AG04450 (cell line): ENCODE results near the gene ZNF57. TPM values are rescaled to one million over a fixed set of nuclear protein-coding genes. Genes with fewer than 3 reads are reported as not detected.
A peak's percentile ranks its signal among the peaks of the same experiment; 100 is the strongest.

Source experiments
- CTCF ChIA-PET: fragments of 300-600, 350-600 bp; formaldehyde crosslinking; extraction: SDS; loops from one replicate; lab custom pipeline; 2022; ENCODE audit warnings: antibody characterized with exemption, inconsistent platforms; lab: Charles Lee
- POLR2A ChIA-PET: fragments of 350-600 bp; formaldehyde crosslinking; extraction: SDS; loops from one replicate; lab custom pipeline; 2021; ENCODE audit warnings: antibody characterized with exemption, inconsistent platforms; lab: Yijun Ruan, JAX
- DNase-seq: peaks from one replicate; pipeline ENCODE4 v3.0.0-alpha.2; 2011; ENCODE audit warnings: low read depth, low spot score
- H3K27ac ChIP-seq: one replicate; pipeline ENCODE4 v1.5.1; 2012; ENCODE audit warnings: low read depth, low read length, control low read depth
- H3K27me3 ChIP-seq: one replicate; pipeline ENCODE4 v1.6.0; 2012; ENCODE audit warnings: low read length; ENCODE audit not compliant: control insufficient read depth, insufficient read depth
- H3K4me3 ChIP-seq: 2 replicates; pipeline ENCODE4 v1.5.1; 2011; ENCODE audit warnings: mild to moderate bottlenecking, low read depth, low read length, control low read depth
- H3K9me3 ChIP-seq: 2 replicates; pipeline ENCODE4 v1.5.1; 2012; ENCODE audit warnings: low read length; ENCODE audit not compliant: control insufficient read depth, insufficient read depth
- CTCF ChIP-seq: IDR thresholded peaks from 2 replicates; pipeline ENCODE4 v1.5.1; 2011; ENCODE audit warnings: low read depth, low read length, control low read depth, inconsistent platforms
- polyA minus RNA-seq: library from RNA; depleted of rRNA, polyadenylated mRNA; stranded (reverse); fragments of >200 nt; gene quantifications from 2 replicates; pipeline ENCODE4 v1.2.3, GENCODE V29; 2011; rRNA and poly(A)+ RNA removed
- polyA plus RNA-seq: library from polyadenylated mRNA; depleted of rRNA; stranded (reverse); fragments of >200 nt; gene quantifications from 2 replicates; pipeline ENCODE4 v1.2.3, GENCODE V29; 2011; rRNA removed

The ZNF57 gene
- polyA plus RNA-seq (2.3 and 2.4 TPM in 2 replicates), polyA minus RNA-seq (4.0 and 5.9 TPM in 2 replicates)

- Histone ChIP-seq H3K4me3 (peak within 1 kb of the TSS; percentile 95), H3K27ac (peak within 1 kb of the TSS; percentile 52), H3K9me3 (peaks cover 16% of the 10 kb centered on the region), H3K27me3 (no peaks in the 10 kb centered on the region)
- no peak for TF ChIP-seq CTCF
- peak; percentile 97 for DNase-seq
- POLR2A ChIA-PET: interaction anchor here (0.9 kb wide), 2 partner anchors 38 to 50 kb away, joined by 3 to 13 read pairs; no protein-coding TSS in a partner anchor
- CTCF ChIA-PET: interaction anchor here (0.6 to 1.0 kb wide), 4 partner anchors 13 to 1321 kb away, joined by 3 to 4 read pairs (median 3); no protein-coding TSS in a partner anchor
These were observed at the start of gene ZNF57 for GRCh38 chr19:2900296-2901252. Gene ZNF57, plus strand, starts transcription at chr19:2900928. Its CDS starts 118 bp downstream, at chr19:2901046.

GRCh38 chr19:2852598-2852997 is 48.1 kb upstream of the ZNF57 start:
- CTCF ChIA-PET: no interaction called here

GRCh38 chr19:2853015-2853606 is 47.6 kb upstream of the ZNF57 start:
- DNase-seq: no peak
- CTCF ChIA-PET: no interaction called here
- no peak for TF ChIP-seq CTCF
- Histone ChIP-seq H3K27me3 (no peaks in the 10 kb centered on the region), H3K4me3 (no peak overlapping the region), H3K27ac (no peak overlapping the region), H3K9me3 (peaks cover 60% of the 10 kb centered on the region)
- POLR2A ChIA-PET: no interaction called here

More at GRCh38 chr19:2852598-2852997, 48.1 kb upstream of the ZNF57 start:
- Histone ChIP-seq H3K27ac (no peak overlapping the region), H3K9me3 (peaks cover 60% of the 10 kb centered on the region), H3K4me3 (no peak overlapping the region), H3K27me3 (no peaks in the 10 kb centered on the region)
- TF ChIP-seq CTCF: no peak
- no peak for DNase-seq
- POLR2A ChIA-PET: no interaction called here

GRCh38 chr19:2854849-2855248 is 45.9 kb upstream of the ZNF57 start:
- H3K27me3 ChIP-seq: no peaks in the 10 kb centered on the region
- TF ChIP-seq CTCF: no peak
- ChIA-PET POLR2A (no interaction called here), CTCF (no interaction called here)
- no peak for DNase-seq
- H3K9me3 ChIP-seq: peaks cover 61% of the 10 kb centered on the region
- no peak overlapping the region for H3K4me3 ChIP-seq
- H3K27ac ChIP-seq: no peak overlapping the region
